ENCODE measurements around the gene DISC1. TPM values are rescaled to one million over a fixed set of nuclear protein-coding genes. Genes with fewer than 3 reads are reported as not detected.
A peak's percentile ranks its signal among the peaks of the same experiment; 100 is the strongest.
"Not testable (repeated sequence)": the region's sequence is repeated elsewhere in the genome, so short reads cannot be mapped to it uniquely, and the experiment has no call there.

The DISC1 gene
- total RNA-seq, 3 donors from 2014 or later, result 4.8 to 11.3 (median 8.9) TPM

DNA sequence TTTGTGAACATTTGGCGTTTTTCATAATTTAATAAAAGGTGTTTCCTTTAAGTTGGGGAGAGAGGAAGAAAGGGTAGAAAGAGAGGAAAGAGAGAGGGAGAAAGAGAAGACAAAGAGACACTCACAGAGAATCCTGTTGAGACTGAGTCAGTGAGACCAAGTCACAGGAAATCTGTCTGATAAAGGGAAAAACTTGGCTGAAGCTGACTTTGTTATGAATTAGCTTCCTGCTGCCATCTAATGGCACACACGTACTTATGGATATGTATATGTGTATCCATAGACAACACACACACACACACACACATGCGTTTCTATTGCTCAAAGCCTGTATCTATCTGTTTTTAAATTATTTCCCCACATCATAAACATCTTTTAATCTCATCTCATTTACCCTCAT lies 42.5 kb upstream of the DISC1 start:
- no peaks in the 10 kb centered on the region for H3K9me3 ChIP-seq
- DNase-seq (peak in 1 of 3 donors; percentile 26), ATAC-seq (peak; percentile 33)
- intact Hi-C loops (cut with DNase I, micrococcal nuclease), result no loop called here
- H3K4me1 ChIP-seq (ENCODE audit: low read depth), result no peaks in the 10 kb centered on the region
- TF ChIP-seq, protein P1, sequence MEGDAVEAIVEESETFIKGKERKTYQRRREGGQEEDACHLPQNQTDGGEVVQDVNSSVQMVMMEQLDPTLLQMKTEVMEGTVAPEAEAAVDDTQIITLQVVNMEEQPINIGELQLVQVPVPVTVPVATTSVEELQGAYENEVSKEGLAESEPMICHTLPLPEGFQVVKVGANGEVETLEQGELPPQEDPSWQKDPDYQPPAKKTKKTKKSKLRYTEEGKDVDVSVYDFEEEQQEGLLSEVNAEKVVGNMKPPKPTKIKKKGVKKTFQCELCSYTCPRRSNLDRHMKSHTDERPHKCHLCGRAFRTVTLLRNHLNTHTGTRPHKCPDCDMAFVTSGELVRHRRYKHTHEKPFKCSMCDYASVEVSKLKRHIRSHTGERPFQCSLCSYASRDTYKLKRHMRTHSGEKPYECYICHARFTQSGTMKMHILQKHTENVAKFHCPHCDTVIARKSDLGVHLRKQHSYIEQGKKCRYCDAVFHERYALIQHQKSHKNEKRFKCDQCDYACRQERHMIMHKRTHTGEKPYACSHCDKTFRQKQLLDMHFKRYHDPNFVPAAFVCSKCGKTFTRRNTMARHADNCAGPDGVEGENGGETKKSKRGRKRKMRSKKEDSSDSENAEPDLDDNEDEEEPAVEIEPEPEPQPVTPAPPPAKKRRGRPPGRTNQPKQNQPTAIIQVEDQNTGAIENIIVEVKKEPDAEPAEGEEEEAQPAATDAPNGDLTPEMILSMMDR (IDR thresholded peaks at IDR 0.05), result no peak
- no peaks in the 10 kb centered on the region for H3K36me3 ChIP-seq (ENCODE audit: low read depth)
- H3K4me3 ChIP-seq, result no peak overlapping the region

DNA sequence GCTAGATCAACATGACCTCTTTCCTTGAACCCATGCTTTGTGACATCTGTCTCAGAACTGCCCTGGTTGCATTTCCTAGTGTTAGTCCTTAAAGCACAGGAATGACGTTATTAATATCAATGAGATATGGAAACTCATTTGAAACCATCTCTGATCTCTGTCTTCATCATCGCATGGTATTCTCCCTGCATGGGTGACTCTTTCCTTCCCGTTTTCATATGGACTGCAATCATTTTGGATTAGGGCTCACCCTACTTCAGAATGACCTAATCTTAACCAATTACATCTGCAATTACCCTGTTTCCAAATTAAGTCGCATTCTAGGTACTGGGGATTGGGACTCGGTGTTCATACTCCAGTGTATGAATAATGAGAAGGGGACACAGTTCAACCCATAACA lies 41.7 kb upstream of the DISC1 start:
- no peaks in the 10 kb centered on the region for H3K9me3 ChIP-seq
- H3K36me3 ChIP-seq (ENCODE audit: low read depth), result no peaks in the 10 kb centered on the region
- ATAC-seq (no peak), DNase-seq (no peak)
- TF ChIP-seq, protein P1 (IDR thresholded peaks at IDR 0.05), result no peak
- H3K4me3 ChIP-seq, result no peak overlapping the region
- intact Hi-C loops (cut with DNase I, micrococcal nuclease), result loop anchor here in 1 of 2 donors (5.0 kb wide), 1 partner anchor 228 kb away; no protein-coding TSS in a partner anchor
- no peaks in the 10 kb centered on the region for H3K4me1 ChIP-seq (ENCODE audit: low read depth)

DNA sequence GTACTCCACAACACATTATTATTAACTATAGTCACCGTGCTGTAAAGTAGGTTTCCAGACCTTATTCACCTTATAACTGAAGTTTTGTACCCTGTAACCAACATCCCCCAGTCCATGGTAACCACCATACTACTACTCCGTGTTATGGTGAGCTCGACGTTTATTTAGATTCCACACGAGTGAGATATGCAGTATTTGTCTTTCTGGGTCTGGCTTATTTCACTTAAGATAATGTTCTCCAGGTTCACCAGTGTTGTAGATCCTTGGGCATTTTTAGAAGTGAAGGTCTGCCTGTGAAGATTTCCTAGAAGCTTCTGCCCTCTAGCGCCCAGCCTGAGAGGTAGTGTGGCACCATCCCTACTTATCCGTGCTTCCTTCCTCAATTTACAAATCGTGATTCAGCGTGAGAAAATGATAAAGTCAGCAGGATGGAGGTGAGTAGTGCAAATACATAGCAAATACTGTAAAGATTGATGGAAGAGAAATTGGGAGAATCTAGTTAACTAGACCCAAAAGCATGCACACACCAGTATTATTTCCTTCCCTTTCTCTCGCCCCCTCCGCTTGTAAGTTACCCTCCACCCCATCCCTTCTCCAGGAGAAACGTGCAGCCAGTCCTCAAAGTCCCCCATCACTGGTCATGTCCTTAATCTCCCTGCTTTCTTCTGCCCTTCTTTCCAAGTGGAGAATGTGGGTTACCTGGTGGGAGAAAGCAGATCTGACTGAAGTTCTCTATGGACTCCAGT lies 36.0 kb upstream of the DISC1 start:
- Histone ChIP-seq H3K4me1 (ENCODE audit: low read depth) (no peaks in the 10 kb centered on the region), H3K36me3 (ENCODE audit: low read depth) (no peaks in the 10 kb centered on the region), H3K4me3 (no peak overlapping the region), H3K9me3 (no peaks in the 10 kb centered on the region)
- intact Hi-C loops (cut with DNase I, micrococcal nuclease), result loop anchor here in 1 of 2 donors (5.0 kb wide), 1 partner anchor 228 kb away; no protein-coding TSS in a partner anchor
- TF ChIP-seq, protein P1 (IDR thresholded peaks at IDR 0.05), result peak; percentile 64
- DNase-seq (peak in 2 of 3 donors; percentile 51 to 62), ATAC-seq (peak; percentile 76)

DNA sequence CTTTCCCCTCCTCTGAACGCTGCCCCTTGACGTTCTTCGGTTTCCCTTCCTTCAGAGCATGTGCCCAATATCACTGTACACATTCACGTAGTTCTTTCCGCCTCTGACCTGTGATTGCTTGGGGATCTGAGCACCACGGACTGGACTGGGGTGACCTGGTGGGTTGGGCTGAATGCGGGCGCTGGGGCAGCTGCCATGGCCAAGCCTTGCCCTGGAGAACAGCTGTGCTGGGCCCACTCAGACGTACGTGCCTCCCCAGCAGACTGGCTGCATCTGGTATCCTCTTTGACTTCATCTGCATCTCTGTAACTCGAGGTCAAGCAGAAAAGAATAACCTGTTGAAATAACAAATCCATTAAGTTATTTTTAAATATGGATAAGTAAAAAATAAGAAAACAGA lies 35.1 kb upstream of the DISC1 start:
- no peak overlapping the region for H3K4me3 ChIP-seq
- H3K9me3 ChIP-seq, result no peaks in the 10 kb centered on the region
- no peaks in the 10 kb centered on the region for H3K36me3 ChIP-seq (ENCODE audit: low read depth)
- DNase-seq (no peak), ATAC-seq (no peak)
- H3K4me1 ChIP-seq (ENCODE audit: low read depth), result no peaks in the 10 kb centered on the region
- TF ChIP-seq, protein P1 (IDR thresholded peaks at IDR 0.05), result no peak
- intact Hi-C loops (cut with DNase I, micrococcal nuclease), result loop anchor here in 1 of 2 donors (5.0 kb wide), 1 partner anchor 229 kb away; no protein-coding TSS in a partner anchor

DNA sequence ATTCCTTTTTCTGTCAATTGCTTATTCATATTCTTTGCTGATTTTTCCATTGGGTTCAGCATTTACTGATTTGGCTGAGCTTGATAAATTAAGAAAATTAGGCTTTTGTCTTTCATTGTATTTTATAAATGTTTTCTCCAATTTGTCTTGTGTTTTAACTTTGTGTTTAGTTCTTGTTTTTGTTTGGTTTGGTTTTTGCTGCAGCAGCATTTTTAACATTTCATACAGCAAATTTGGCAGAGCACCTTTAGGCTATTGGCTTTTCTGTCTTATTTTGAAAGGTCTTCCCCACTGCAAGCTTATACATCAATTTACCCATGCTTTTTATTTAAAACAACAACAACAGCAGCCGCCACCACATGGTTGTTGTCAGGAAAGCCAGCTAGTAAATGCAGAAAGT lies 33.8 kb upstream of the DISC1 start:
- no peak for ATAC-seq
- intact Hi-C loops (cut with DNase I, micrococcal nuclease), result loop anchor here in 1 of 2 donors (5.0 kb wide), 1 partner anchor 231 kb away; no protein-coding TSS in a partner anchor
- H3K4me3 ChIP-seq, result no peak overlapping the region
- H3K9me3 ChIP-seq, result no peaks in the 10 kb centered on the region
- H3K36me3 ChIP-seq (ENCODE audit: low read depth), result no peaks in the 10 kb centered on the region
- no peaks in the 10 kb centered on the region for H3K4me1 ChIP-seq (ENCODE audit: low read depth)
- DNase-seq, result no peak
- TF ChIP-seq, protein P1 (IDR thresholded peaks at IDR 0.05), result no peak

DNA sequence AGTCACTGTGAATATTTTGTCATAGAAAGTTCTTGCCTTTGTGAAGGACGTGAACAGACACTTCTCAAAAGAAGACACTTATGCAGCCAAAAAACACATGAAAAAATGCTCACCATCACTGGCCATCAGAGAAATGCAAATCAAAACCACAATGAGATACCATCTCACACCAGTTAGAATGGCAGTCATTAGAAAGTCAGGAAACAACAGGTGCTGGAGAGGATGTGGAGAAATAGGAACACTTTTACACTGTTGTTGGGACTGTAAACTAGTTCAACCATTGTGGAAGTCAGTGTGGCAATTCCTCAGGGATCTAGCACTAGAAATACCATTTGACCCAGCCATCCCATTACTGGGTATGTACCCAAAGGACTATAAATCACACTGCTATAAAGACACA lies 33.3 kb upstream of the DISC1 start:
- H3K4me1 ChIP-seq (ENCODE audit: low read depth); DNase-seq; H3K4me3 ChIP-seq; ATAC-seq; H3K36me3 ChIP-seq (ENCODE audit: low read depth); H3K9me3 ChIP-seq: not testable (repeated sequence)
- intact Hi-C loops (cut with DNase I, micrococcal nuclease), result loop anchor here in 1 of 2 donors (5.0 kb wide), 1 partner anchor 231 kb away; no protein-coding TSS in a partner anchor
